Measurements from ENCODE around the gene LRRC3C.
A peak's percentile ranks its signal among the peaks of the same experiment; 100 is the strongest.
"Not testable (repeated sequence)": the region's sequence is repeated elsewhere in the genome, so short reads cannot be mapped to it uniquely, and the experiment has no call there.

Gene LRRC3C, protein sequence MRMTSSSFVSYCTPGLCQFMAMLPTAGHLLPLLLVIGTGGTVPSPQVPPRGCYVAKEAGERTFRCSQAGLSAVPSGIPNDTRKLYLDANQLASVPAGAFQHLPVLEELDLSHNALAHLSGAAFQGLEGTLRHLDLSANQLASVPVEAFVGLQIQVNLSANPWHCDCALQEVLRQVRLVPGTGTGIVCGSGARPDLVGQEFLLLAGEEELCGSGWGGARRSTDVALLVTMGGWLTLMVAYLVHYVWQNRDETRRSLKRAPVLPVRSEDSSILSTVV

DNA sequence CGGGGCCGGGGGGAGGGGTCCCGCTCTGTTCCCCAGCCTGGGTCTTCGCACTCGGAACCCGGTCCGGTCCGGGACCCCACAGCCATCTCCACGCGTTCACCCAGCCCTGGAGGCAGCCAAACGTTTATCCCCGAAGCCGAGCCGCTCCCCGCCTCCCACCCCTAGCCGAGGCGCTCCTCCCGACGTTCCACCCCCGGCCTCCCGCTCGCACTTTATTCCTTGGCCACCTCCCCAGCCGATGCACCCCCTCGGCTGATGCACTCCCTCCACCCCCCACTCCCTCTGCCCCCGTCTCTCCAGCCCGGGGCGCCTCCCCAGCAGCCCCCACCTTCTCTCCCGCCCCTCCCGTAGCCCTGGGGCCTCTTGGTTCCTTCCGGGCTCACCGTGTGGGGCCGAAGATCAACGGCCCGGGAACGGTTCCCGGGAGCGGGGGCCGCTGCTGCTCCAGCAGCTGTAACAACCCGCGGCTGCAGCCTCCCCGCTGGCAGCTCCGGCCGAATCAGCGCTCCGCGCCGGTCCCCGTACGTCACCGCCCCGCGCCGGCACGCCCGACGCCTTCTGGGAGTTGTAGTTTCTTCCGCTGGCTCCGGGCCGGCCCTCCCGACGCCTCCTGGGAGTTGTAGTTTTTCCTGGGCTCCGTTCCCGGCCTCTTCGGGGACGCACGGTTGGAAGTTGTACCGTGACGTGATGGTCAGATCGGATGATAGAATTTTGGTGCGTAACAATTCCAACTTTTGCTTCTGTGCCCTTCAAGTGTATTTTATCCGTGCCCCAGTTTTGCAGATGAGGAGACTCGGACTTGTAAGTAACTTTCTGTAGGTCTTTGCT lies at the start of gene LRRC3C, which contains the start of gene ORMDL3:
TSS of gene LRRC3C (plus strand) at position 632 of the 828 bp plus-strand sequence. CDS start 13,792 bp downstream, outside the sequence.
TSS of gene ORMDL3 (minus strand) at position 501 of the 828 bp plus-strand sequence. CDS start 3,398 bp downstream, outside the sequence.
- H3K36me3 Mint-ChIP-seq (ENCODE audit: low read depth): peaks cover 16% of the 10 kb centered on the region
- peak within 1 kb of the TSS; percentile 90 for H3K4me3 Mint-ChIP-seq
- peak within 1 kb of the TSS; percentile 88 for H3K27ac Mint-ChIP-seq
- peaks cover 65% of the 10 kb centered on the region for H3K4me1 Mint-ChIP-seq (ENCODE audit: low read depth)
- H3K9me3 Mint-ChIP-seq: no peaks in the 10 kb centered on the region
- no peaks in the 10 kb centered on the region for H3K27me3 Mint-ChIP-seq

DNA sequence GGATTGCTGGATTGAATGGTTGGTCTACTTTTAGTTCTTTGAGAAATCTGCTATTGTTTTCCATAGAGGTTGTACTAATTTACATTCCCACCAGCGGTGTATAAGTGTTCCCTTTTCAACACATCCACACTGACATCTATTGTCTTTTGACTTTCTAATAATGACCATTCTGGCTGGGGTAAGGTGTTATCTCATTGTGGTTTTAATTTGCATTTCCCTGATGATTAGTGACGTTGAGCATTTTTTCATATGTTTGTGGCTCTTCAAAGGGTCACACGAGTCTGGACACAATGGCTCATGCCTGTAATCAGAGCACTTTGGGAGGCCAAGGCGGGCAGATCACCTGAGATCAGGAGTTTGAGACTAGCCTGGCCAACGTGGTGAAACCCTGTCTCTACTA lies 41.4 kb upstream of the LRRC3C start:
- H3K4me3 Mint-ChIP-seq; H3K4me1 Mint-ChIP-seq (ENCODE audit: low read depth); H3K27ac Mint-ChIP-seq; H3K27me3 Mint-ChIP-seq; H3K36me3 Mint-ChIP-seq (ENCODE audit: low read depth); H3K9me3 Mint-ChIP-seq: not testable (repeated sequence)

DNA sequence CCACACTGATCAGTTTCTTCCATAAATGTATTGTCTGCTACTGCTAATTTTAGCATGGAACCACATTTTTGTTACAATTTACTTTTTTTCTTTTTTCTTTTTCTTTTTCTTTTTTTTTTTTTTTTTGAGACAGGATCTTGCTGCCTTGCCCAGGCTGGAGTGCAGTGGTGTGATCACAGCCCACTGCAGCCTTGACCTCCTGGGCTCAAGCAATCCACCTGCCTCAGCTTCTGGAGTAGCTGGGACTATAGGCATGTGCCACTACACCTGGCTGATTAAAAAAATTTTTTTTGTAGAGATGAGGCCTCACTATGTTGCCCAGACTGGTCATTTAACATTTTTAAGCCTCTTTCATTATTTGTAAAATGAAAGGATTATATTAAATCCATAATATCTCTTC lies 40.5 kb upstream of the LRRC3C start:
- no peaks in the 10 kb centered on the region for H3K4me1 Mint-ChIP-seq (ENCODE audit: low read depth)

DNA sequence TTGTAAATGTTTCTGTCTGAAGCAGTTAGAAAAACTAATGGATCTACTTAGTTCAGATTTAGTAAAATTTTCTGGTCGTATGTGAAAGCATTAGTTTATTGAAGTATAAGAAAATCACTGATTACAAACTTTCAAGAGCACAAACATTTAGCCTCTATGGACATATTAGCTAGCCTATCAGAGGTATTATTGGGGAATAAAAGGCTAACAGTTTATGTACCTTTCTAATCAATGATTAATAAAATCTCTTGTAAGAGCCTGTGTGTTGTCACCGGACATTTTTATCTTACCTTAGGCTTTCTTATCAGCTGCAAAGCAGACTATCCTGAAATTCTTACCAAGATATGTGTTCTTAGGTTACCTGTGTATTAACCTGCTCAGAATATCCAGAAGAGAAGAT lies 38.3 kb upstream of the LRRC3C start:
- no peaks in the 10 kb centered on the region for H3K9me3 Mint-ChIP-seq
- no peak overlapping the region for H3K4me3 Mint-ChIP-seq
- H3K4me1 Mint-ChIP-seq (ENCODE audit: low read depth): no peaks in the 10 kb centered on the region
- H3K36me3 Mint-ChIP-seq (ENCODE audit: low read depth): no peaks in the 10 kb centered on the region
- peaks cover 8% of the 10 kb centered on the region for H3K27me3 Mint-ChIP-seq
- no peak overlapping the region for H3K27ac Mint-ChIP-seq

More for the DNA sequence above, 40.5 kb upstream of the LRRC3C start:
- Mint-ChIP-seq H3K4me3 (no peak overlapping the region), H3K27ac (no peak overlapping the region), H3K9me3 (no peaks in the 10 kb centered on the region), H3K27me3 (peaks cover 8% of the 10 kb centered on the region), H3K36me3 (ENCODE audit: low read depth) (no peaks in the 10 kb centered on the region)

DNA sequence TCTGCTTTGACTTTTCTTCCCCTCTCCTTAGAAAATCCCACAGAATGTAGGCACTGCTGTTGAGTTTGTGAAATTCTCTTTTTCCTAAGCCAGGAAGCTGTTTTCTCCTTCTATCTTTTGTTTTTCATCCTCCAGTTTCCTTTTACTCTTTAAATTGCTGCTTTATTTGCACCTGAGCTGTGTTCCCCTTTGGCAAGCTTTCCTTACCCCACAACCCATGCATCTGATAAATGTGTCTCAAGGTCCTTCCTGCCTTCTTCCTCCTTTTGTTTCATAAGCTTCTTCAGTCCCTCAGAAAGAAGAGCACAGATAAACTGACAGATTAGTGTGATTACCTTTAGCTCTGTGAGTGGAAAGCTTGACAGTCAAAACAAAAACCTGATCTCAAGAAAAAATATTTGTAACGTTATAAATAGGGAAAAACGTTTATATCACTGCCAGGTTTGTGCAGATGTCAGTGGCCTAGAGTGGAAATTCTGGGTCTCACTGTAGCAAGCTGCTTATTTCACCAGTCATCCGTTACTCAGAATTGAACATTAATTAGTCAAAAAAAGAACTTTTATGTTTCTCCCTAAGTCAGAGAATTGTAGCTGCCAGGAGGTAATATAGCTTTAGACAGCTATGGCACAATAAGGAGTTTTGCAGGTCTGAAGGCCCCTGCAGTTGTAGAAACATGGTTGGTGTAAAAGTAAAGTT lies 32.7 kb upstream of the LRRC3C start:
- peaks cover 6% of the 10 kb centered on the region for H3K36me3 Mint-ChIP-seq (ENCODE audit: low read depth)
- H3K4me3 Mint-ChIP-seq: no peak overlapping the region
- H3K27me3 Mint-ChIP-seq: no peaks in the 10 kb centered on the region
- H3K9me3 Mint-ChIP-seq: no peaks in the 10 kb centered on the region
- no peak overlapping the region for H3K27ac Mint-ChIP-seq
- H3K4me1 Mint-ChIP-seq (ENCODE audit: low read depth): peaks cover 11% of the 10 kb centered on the region

DNA sequence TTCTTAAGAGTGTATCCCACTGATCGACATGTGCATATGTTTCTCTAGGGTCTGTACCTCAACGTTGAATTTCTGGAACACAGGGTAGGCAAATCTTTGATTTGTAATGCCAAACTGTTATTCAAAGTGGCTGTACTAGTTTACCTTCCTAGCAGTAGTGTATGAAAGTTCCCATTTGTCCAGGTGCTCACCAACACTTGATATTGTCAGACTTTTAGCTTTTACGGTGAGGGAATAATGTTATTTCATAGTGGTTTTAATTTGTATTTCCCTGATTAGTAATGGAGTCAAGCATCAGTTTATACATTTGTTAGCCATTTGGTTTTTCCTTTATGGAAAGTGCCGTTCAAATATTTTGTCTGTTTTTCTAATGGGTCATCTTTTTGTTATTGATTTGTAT lies 29.4 kb upstream of the LRRC3C start:
- H3K27ac Mint-ChIP-seq: no peak overlapping the region
- no peaks in the 10 kb centered on the region for H3K27me3 Mint-ChIP-seq
- H3K9me3 Mint-ChIP-seq: no peaks in the 10 kb centered on the region
- peaks cover 13% of the 10 kb centered on the region for H3K4me1 Mint-ChIP-seq (ENCODE audit: low read depth)
- H3K4me3 Mint-ChIP-seq: no peak overlapping the region
- peaks cover 6% of the 10 kb centered on the region for H3K36me3 Mint-ChIP-seq (ENCODE audit: low read depth)

DNA sequence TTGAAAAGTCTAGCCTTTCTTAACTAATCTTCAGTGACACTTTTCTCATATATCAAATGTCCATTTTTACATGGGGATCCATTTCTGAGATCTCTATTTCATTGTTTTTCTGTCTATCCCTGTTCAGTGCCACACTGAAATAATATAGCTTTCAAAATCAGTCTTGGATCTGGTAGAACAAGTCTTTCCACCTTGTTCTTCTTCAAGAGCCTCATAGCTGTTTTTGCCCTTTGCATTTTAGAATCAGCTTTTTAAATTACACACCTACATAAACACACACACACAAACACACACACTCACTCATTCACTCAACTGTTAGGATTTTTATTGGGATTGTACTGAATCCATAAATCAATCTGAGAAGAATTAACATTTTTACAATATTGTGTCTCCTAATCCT lies 28.3 kb upstream of the LRRC3C start:
- H3K27ac Mint-ChIP-seq: no peak overlapping the region
- no peak overlapping the region for H3K4me3 Mint-ChIP-seq
- no peaks in the 10 kb centered on the region for H3K9me3 Mint-ChIP-seq
- no peaks in the 10 kb centered on the region for H3K27me3 Mint-ChIP-seq
- peaks cover 11% of the 10 kb centered on the region for H3K36me3 Mint-ChIP-seq (ENCODE audit: low read depth)
- peaks cover 25% of the 10 kb centered on the region for H3K4me1 Mint-ChIP-seq (ENCODE audit: low read depth)

DNA sequence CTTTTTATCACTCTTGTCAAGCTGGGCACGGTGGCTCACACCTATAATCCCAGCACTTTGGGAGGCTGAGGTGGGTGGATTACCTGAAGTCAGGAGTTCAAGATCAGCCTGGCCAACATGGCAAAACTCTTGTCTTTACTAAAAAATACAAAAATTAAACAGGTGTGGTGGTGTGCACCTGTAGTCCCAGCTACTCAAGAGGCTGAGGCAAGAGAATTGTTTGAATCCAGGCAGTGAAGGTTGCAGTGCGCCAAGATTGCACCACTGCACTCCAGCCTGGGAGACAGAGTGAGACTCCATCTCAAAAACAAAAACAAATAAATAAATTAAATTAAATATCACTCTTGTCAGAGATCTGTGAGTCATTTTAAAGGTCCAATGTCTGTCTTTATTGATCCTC lies 25.5 kb upstream of the LRRC3C start:
- not testable (repeated sequence) for H3K27ac Mint-ChIP-seq, H3K9me3 Mint-ChIP-seq, H3K4me3 Mint-ChIP-seq, H3K27me3 Mint-ChIP-seq
- Mint-ChIP-seq H3K36me3 (ENCODE audit: low read depth) (peaks cover 29% of the 10 kb centered on the region), H3K4me1 (ENCODE audit: low read depth) (peaks cover 17% of the 10 kb centered on the region)

DNA sequence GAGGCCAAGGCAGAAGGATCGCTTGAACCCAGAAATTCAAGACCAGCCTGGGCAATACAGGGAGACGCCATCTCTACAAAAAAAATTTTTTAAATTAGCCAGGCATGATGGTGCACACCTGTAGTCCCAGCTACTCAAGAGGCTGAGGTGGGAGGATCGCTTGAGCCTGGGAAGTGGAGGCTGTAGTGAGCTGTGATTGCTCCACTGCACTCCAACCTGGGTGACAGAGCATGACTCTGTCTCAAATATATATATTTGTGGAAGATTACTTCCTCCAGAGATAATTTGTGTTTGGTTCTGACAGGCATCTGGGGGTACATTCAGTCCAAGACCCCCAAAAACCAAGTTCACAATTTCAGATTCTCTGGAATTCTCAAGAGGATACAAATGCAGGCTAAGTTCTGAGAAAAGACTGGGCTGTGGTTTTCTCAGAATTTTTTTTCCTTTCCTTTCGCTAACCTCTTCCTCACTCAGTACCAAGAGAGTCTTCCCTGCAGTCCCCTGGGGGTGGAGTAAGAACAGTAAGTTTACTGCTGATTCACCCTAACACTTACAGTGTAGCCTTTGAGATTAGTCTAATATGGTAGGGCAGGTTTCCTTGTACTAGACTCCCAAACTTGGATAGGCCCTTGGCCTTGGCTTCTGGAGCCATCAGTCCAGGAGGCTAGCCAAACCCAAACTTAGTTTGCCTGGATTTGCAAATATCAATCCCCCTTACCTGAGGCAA lies 24.2 kb upstream of the LRRC3C start:
- no peaks in the 10 kb centered on the region for H3K9me3 Mint-ChIP-seq
- H3K4me3 Mint-ChIP-seq: no peak overlapping the region
- peaks cover 17% of the 10 kb centered on the region for H3K4me1 Mint-ChIP-seq (ENCODE audit: low read depth)
- H3K27me3 Mint-ChIP-seq: no peaks in the 10 kb centered on the region
- H3K36me3 Mint-ChIP-seq (ENCODE audit: low read depth): peaks cover 31% of the 10 kb centered on the region
- H3K27ac Mint-ChIP-seq: peak overlapping the region; percentile 61

DNA sequence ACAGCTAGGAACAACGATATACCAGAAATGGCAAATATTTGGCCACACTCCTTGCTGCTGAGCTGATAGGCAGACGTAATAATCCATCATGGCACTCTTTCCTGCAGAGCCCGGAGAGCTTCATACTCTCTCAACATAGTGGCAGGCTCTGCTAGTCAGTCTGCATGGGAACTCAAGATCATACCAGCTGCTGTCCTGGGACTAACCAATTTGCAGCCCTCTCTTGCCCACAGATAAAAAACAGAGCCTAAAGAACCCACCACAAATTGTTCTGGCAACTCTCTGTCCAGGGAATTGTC lies 22.6 kb upstream of the LRRC3C start:
- H3K27me3 Mint-ChIP-seq: no peaks in the 10 kb centered on the region
- H3K4me1 Mint-ChIP-seq (ENCODE audit: low read depth): peaks cover 17% of the 10 kb centered on the region
- H3K9me3 Mint-ChIP-seq: no peaks in the 10 kb centered on the region
- H3K27ac Mint-ChIP-seq: no peak overlapping the region
- no peak overlapping the region for H3K4me3 Mint-ChIP-seq
- peaks cover 33% of the 10 kb centered on the region for H3K36me3 Mint-ChIP-seq (ENCODE audit: low read depth)

DNA sequence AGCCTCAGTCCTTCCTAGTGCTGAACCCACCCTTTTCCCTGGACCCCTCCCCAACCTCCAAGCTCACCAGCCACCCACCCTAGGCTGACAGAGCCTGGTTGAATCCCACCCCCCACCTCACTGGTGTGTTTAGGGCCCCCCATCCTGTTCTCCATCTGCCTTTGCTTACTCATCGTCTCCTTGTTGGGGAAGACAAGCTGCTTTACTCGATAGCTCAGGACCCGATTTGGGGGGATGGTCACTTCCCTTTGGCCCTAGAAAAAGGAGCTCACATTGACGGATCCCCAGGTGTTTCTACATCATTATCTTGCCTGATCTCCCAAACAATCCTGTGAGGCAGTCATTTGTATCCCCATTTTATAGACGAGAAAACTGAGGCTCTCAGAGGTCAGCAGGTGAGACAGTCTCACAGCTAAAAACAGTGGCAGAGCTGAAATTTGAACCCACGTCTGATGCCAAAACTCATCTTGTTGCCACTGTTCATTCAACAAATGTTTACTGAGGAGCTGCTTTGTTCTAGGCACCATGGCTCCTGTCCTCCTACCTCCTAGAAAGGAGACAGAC lies 18.7 kb upstream of the LRRC3C start:
- Mint-ChIP-seq H3K4me3 (no peak overlapping the region), H3K9me3 (no peaks in the 10 kb centered on the region), H3K27me3 (no peaks in the 10 kb centered on the region), H3K36me3 (ENCODE audit: low read depth) (peaks cover 41% of the 10 kb centered on the region), H3K4me1 (ENCODE audit: low read depth) (peaks cover 7% of the 10 kb centered on the region), H3K27ac (no peak overlapping the region)

DNA sequence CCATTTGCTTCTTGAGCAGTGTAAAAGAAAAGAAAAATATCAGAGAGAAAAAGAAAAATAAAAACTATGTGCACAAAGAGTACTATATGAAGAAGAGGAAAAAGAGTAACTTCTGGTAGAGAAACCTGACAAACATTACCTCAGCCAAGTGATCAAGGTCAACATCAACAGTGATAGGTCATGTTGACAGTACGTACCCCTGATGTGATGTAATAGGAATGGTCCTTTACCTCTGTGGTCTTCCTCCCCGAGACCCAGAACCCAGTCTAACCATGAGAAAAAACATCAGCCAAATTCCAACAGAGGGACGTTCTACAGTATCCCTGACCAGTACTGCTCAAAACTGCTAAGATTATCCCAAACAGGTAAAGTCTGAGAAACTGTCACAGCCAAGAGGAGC lies 13.5 kb upstream of the LRRC3C start:
- Mint-ChIP-seq H3K4me3 (no peak overlapping the region), H3K27me3 (no peaks in the 10 kb centered on the region), H3K27ac (peak overlapping the region; percentile 28), H3K36me3 (ENCODE audit: low read depth) (peaks cover 42% of the 10 kb centered on the region), H3K4me1 (ENCODE audit: low read depth) (peaks cover 26% of the 10 kb centered on the region), H3K9me3 (no peaks in the 10 kb centered on the region)

DNA sequence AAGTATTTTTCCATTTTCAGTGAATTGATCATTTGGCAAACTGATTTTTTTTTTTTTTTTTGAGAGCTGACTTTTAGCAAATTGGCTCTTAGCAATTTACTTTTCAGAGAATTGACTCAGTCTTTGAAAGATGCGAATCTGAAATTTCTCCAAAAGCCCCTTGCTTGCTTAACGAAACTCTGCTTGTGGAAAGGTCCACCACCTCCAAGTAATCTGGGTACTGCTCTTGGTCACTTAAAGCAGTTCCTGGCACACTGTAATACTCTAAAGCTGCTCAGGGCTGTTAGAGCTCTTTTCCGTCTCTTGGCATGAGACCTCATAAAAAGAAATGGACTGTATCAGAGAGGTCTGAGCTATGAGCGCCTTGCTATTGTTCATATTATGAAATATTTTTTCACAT lies 12.0 kb upstream of the LRRC3C start:
- H3K9me3 Mint-ChIP-seq: no peaks in the 10 kb centered on the region

DNA sequence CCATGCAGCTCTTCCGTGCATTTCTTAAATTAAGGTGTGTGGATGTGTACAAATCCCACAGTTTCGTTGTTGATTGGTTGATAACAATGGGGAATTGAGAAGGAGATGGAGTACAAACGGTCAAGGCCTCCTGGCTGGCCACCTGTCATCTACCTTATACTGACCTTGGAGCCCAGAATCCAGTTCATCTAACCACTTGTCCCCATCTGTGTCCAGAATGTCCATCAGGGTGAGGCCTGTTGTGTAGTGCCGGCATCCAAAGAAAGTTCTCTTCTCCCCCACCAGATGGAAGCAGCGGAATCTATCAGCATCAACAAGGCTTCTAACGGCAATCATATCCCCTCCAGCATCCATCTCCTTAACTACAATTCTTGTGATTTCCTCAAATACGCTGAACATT lies 10.6 kb upstream of the LRRC3C start:
- Mint-ChIP-seq H3K27ac (no peak overlapping the region), H3K9me3 (no peaks in the 10 kb centered on the region), H3K4me1 (ENCODE audit: low read depth) (peaks cover 51% of the 10 kb centered on the region), H3K27me3 (no peaks in the 10 kb centered on the region), H3K4me3 (no peak overlapping the region), H3K36me3 (ENCODE audit: low read depth) (peaks cover 39% of the 10 kb centered on the region)

More for the DNA sequence above, 12.0 kb upstream of the LRRC3C start:
- H3K27me3 Mint-ChIP-seq: no peaks in the 10 kb centered on the region
- no peak overlapping the region for H3K4me3 Mint-ChIP-seq
- peaks cover 39% of the 10 kb centered on the region for H3K36me3 Mint-ChIP-seq (ENCODE audit: low read depth)
- no peak overlapping the region for H3K27ac Mint-ChIP-seq
- peaks cover 37% of the 10 kb centered on the region for H3K4me1 Mint-ChIP-seq (ENCODE audit: low read depth)

Data from stimulated activated naive CD8-positive, alpha-beta T cell treated with anti-CD3 and anti-CD28 coated beads, Interleukin-15, Interleukin-2, amounts not matched to agents 100 ng/mL and 50 ng/mL, for 24 hours (primary cell).